Activated CD8-positive, alpha-beta memory T cell treated with anti-CD3 and anti-CD28 coated beads for 1 hour (primary cell): ENCODE results near the gene CDAN1.

Experiments
- DNase-seq, 2 donors: peaks; one replicate each; pipeline ENCODE4 v3.0.0-alpha.2; 2020; ENCODE audit warnings: low read depth in 1 of 2; ENCODE audit errors: extremely low read depth in 1 of 2

Gene CDAN1

GRCh38 chr15:42675021-42675420 is 61.9 kb downstream of the CDAN1 start:
- no peak for DNase-seq

DNA sequence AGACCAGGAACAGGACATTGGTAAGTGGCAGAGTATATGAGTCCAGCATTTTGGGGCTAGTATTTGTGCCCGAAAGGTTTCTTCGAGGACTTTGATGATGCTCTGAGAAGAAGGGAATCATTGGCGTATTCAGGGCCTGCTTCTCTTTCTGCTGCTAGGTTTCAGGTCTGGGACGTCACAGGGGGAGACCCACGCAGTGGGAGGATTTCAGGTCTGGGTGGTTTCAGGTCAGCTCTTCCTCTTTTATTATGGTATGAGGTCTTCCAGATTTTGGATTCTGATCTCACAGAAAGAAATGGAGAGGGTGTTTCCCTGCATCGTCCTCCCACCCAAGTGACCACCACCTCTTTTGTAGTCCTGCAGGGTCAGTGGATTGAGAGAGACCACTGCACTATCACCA is 62.5 kb downstream of the CDAN1 start:
- no peak for DNase-seq
